Activated CD8-positive, alpha-beta T cell treated with anti-CD3 and anti-CD28 coated beads for 36 hours (primary cell): ENCODE measurements around the gene ANAPC13. TPM values are rescaled to one million over a fixed set of nuclear protein-coding genes. Genes with fewer than 3 reads are reported as not detected.

Experiments
- ATAC-seq: fragments of 200-7000 bp; cut with Tn5 transposase; one replicate; pipeline ENCODE4 v1.10.0; 2021; ENCODE audit warnings: mild to moderate bottlenecking, moderate library complexity
- CTCF ChIA-PET: fragments of 350-600 bp; sonication (Branson Sonifier 250); formaldehyde crosslinking; loops from one replicate; lab custom pipeline; 2021; ENCODE audit warnings: antibody characterized with exemption; lab: Charles Lee
- POLR2A ChIA-PET: fragments of 350-600 bp; sonication (Branson Sonifier 250); formaldehyde crosslinking; loops from one replicate; lab custom pipeline; 2021; ENCODE audit warnings: antibody characterized with exemption; lab: Charles Lee
- DNase-seq: peaks from one replicate; pipeline ENCODE4 v3.0.0-alpha.2; 2020
- H3K27ac Mint-ChIP-seq: one replicate; pipeline ENCODE4 v1.8.0; 2021; ENCODE audit warnings: mild to moderate bottlenecking, mixed read lengths
- H3K27me3 Mint-ChIP-seq: one replicate; pipeline ENCODE4 v1.8.0; 2021; ENCODE audit warnings: mixed read lengths
- H3K36me3 Mint-ChIP-seq: one replicate; pipeline ENCODE4 v1.8.0; 2021; ENCODE audit warnings: low read depth, mixed read lengths
- H3K4me1 Mint-ChIP-seq: one replicate; pipeline ENCODE4 v1.8.0; 2021; ENCODE audit warnings: low read depth, mixed read lengths
- H3K4me3 Mint-ChIP-seq: one replicate; pipeline ENCODE4 v1.8.0; 2021; ENCODE audit warnings: mild to moderate bottlenecking, moderate library complexity, mixed read lengths
- H3K9me3 Mint-ChIP-seq: one replicate; pipeline ENCODE4 v1.8.0; 2021; ENCODE audit warnings: mixed read lengths
- CTCF ChIP-seq: fragments of 200-600 bp; IDR thresholded peaks from one replicate; pipeline ENCODE4 v1.8.0; 2022; ENCODE audit warnings: antibody characterized with exemption, mild to moderate bottlenecking
- intact Hi-C: fragments of 100-400 bp; cut with micrococcal nuclease; formaldehyde crosslinking; loops from one replicate; pipeline ENCODE4 v1.10.0; 2022
- total RNA-seq, 2 experiments: library from RNA; stranded (reverse); gene quantifications; one replicate each; pipeline ENCODE4 v1.2.3, GENCODE V29; 2021

ANAPC13 gene
- total RNA-seq, 2 experiments from 2014 or later = 27.3 to 28.0 TPM

- peaks cover 62% of the 10 kb centered on the region for H3K4me1 Mint-ChIP-seq
- H3K36me3 Mint-ChIP-seq = peaks cover 61% of the 10 kb centered on the region
- DNase-seq = no peak
- no peak overlapping the region for H3K4me3 Mint-ChIP-seq
- ATAC-seq = peak; percentile 71
- H3K27me3 Mint-ChIP-seq = no peaks in the 10 kb centered on the region
- intact Hi-C loops = no loop called here
- H3K27ac Mint-ChIP-seq = no peak overlapping the region
- ChIA-PET POLR2A (no interaction called here), CTCF (interaction anchor here (2.9 kb wide), 1 partner anchor 11 kb away, joined by 11 read pairs; the partner anchor contains the start of genes ANAPC13 and CEP63)
- TF ChIP-seq CTCF = no peak
- H3K9me3 Mint-ChIP-seq = peaks cover 6% of the 10 kb centered on the region
These were observed 10.8 kb upstream of the ANAPC13 start for GRCh38 chr3:134496471-134497071.

GRCh38 chr3:134495980-134496379 lies 10.2 kb upstream of the ANAPC13 start:
- Mint-ChIP-seq H3K27me3 (no peaks in the 10 kb centered on the region), H3K4me3 (no peak overlapping the region), H3K27ac (no peak overlapping the region), H3K9me3 (peaks cover 5% of the 10 kb centered on the region), H3K4me1 (peaks cover 61% of the 10 kb centered on the region), H3K36me3 (peaks cover 55% of the 10 kb centered on the region)
- ATAC-seq = no peak
- intact Hi-C loops = no loop called here
- no peak for DNase-seq
- ChIA-PET POLR2A (no interaction called here), CTCF (interaction anchor here (2.9 kb wide), 1 partner anchor 10 kb away, joined by 11 read pairs; the partner anchor contains the start of genes ANAPC13 and CEP63)
- TF ChIP-seq CTCF = no peak

GRCh38 chr3:134494495-134494894 lies 8.7 kb upstream of the ANAPC13 start:
- no peak overlapping the region for H3K27ac Mint-ChIP-seq
- H3K9me3 Mint-ChIP-seq = no peaks in the 10 kb centered on the region
- H3K27me3 Mint-ChIP-seq = no peaks in the 10 kb centered on the region
- no peak for TF ChIP-seq CTCF
- DNase-seq (no peak), ATAC-seq (peak; percentile 43)
- peaks cover 59% of the 10 kb centered on the region for H3K4me1 Mint-ChIP-seq
- intact Hi-C loops = no loop called here
- peaks cover 43% of the 10 kb centered on the region for H3K36me3 Mint-ChIP-seq
- POLR2A ChIA-PET = no interaction called here
- CTCF ChIA-PET = interaction anchor here (0.9 to 2.9 kb wide), 2 partner anchors 9 to 200 kb away, joined by 3 to 11 read pairs; partner anchors contain the start of genes ANAPC13 and CEP63
- H3K4me3 Mint-ChIP-seq = no peak overlapping the region

- no peak for TF ChIP-seq CTCF
- Mint-ChIP-seq H3K27ac (peak overlapping the region; percentile 99), H3K27me3 (no peaks in the 10 kb centered on the region), H3K36me3 (peaks cover 30% of the 10 kb centered on the region), H3K4me1 (peaks cover 48% of the 10 kb centered on the region), H3K4me3 (peak overlapping the region; percentile 91), H3K9me3 (no peaks in the 10 kb centered on the region)
- intact Hi-C loops = no loop called here
- no peak for DNase-seq
- CTCF ChIA-PET = interaction anchor here (1.0 to 8.0 kb wide), 4 partner anchors 9 to 180 kb away, joined by 3 to 68 read pairs (median 4); no protein-coding TSS in a partner anchor
- POLR2A ChIA-PET = no interaction called here
- ATAC-seq = no peak
These were observed 1.6 kb upstream of the ANAPC13 start for GRCh38 chr3:134487406-134487805.

- peak overlapping the region; percentile 91 for H3K4me3 Mint-ChIP-seq
- no peaks in the 10 kb centered on the region for H3K27me3 Mint-ChIP-seq
- intact Hi-C loops = no loop called here
- DNase-seq (peak; percentile 32), ATAC-seq (peak; percentile 8)
- peaks cover 31% of the 10 kb centered on the region for H3K36me3 Mint-ChIP-seq
- peak overlapping the region; percentile 99 for H3K27ac Mint-ChIP-seq
- ChIA-PET CTCF (interaction anchor here (1.0 to 8.0 kb wide), 5 partner anchors 8 to 274 kb away, joined by 3 to 68 read pairs (median 4); no protein-coding TSS in a partner anchor), POLR2A (interaction anchor here (1.0 to 1.5 kb wide), 5 partner anchors 9 to 250 kb away, joined by 3 to 5 read pairs (median 4); no protein-coding TSS in a partner anchor)
- H3K9me3 Mint-ChIP-seq = no peaks in the 10 kb centered on the region
- no peak for TF ChIP-seq CTCF
- peaks cover 47% of the 10 kb centered on the region for H3K4me1 Mint-ChIP-seq
These were observed 824 bp upstream of the ANAPC13 start for GRCh38 chr3:134486577-134487041.
